HG02885 (cell line): Measurements from ENCODE around the gene SNAP47.

Experiments
- ATAC-seq: cut with Tn5 transposase; IDR thresholded peaks from one replicate; pipeline ENCODE4 v1.9.1; 2021; ENCODE audit warnings: mild to moderate bottlenecking; ENCODE audit not compliant: unreplicated experiment, poor library complexity

SNAP47 gene

DNA sequence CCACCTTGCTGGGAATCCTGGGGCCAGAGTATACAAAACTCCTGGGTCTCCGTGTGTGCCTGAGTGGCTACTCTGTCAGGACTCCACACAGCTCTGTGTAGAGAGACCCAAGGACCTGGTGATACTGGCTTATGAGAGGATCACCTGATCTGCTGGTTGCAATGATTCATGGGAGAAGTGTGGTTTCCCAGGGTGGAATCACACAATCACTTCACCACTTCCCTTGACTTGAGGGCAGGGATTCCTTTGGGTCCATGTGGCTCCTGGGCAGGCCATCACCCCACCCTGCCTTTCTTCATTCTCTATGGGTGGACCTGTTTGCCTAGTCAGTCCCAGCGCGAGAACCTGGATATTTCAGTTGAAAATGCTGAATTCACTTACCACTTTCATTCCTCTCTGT, 93.6 kb downstream of the SNAP47 start:
- no peak for ATAC-seq
